Upper lobe of right lung (tissue), 1 donor: ENCODE measurements around the gene LHX2. TPM values are rescaled to one million over a fixed set of nuclear protein-coding genes. Genes with fewer than 3 reads are reported as not detected.

ENCODE experiments used
- ATAC-seq: fragments of 200-7000 bp; cut with Tn5 transposase; one replicate; pipeline ENCODE4 v1.9.1; 2020; ENCODE audit warnings: mild to moderate bottlenecking, moderate library complexity
- DNase-seq: peaks from one replicate; pipeline ENCODE4 v3.0.0-alpha.2; 2020
- H3K27ac ChIP-seq: fragments of 200-600 bp; one replicate; pipeline ENCODE4 v1.8.0; 2022
- H3K27me3 ChIP-seq: fragments of 200-600 bp; one replicate; pipeline ENCODE4 v1.8.0; 2022; ENCODE audit warnings: mild to moderate bottlenecking
- H3K36me3 ChIP-seq: fragments of 200-600 bp; one replicate; pipeline ENCODE4 v1.8.0; 2022
- H3K4me1 ChIP-seq: fragments of 200-600 bp; one replicate; pipeline ENCODE4 v1.8.0; 2022
- H3K4me3 ChIP-seq: fragments of 200-600 bp; one replicate; pipeline ENCODE4 v1.8.0; 2022; ENCODE audit warnings: mild to moderate bottlenecking
- H3K9me3 ChIP-seq: fragments of 200-600 bp; one replicate; pipeline ENCODE4 v1.8.0; 2022
- intact Hi-C: fragments of 100-400 bp; cut with DNase I; formaldehyde crosslinking; loops from one replicate; pipeline ENCODE4 v1.11.0; 2022
- long read RNA-seq: library from polyadenylated mRNA; unstranded; transcript quantifications from one replicate; pipeline ENCODE4 v2.0.0, GENCODE V29; 2021
- total RNA-seq: library from RNA; stranded (reverse); fragmentation: NEBNext Ultra II Directional; extraction: Animal tissue kit (Norgen Biotek cat#: 25700); gene quantifications from one replicate; pipeline ENCODE4 v1.2.1, GENCODE V29; 2021
- TF ChIP-seq, protein P1 (sequence below): fragments of 200-600 bp; IDR thresholded peaks from one replicate; pipeline ENCODE4 v1.8.0; 2022; ENCODE audit warnings: antibody characterized with exemption
- donor health status: DM: no; HTN: yes; CAD: no; lungs with severe emphysema.

LHX2 gene
- total RNA-seq: not detected
- long read RNA-seq: 0 reads

DNA sequence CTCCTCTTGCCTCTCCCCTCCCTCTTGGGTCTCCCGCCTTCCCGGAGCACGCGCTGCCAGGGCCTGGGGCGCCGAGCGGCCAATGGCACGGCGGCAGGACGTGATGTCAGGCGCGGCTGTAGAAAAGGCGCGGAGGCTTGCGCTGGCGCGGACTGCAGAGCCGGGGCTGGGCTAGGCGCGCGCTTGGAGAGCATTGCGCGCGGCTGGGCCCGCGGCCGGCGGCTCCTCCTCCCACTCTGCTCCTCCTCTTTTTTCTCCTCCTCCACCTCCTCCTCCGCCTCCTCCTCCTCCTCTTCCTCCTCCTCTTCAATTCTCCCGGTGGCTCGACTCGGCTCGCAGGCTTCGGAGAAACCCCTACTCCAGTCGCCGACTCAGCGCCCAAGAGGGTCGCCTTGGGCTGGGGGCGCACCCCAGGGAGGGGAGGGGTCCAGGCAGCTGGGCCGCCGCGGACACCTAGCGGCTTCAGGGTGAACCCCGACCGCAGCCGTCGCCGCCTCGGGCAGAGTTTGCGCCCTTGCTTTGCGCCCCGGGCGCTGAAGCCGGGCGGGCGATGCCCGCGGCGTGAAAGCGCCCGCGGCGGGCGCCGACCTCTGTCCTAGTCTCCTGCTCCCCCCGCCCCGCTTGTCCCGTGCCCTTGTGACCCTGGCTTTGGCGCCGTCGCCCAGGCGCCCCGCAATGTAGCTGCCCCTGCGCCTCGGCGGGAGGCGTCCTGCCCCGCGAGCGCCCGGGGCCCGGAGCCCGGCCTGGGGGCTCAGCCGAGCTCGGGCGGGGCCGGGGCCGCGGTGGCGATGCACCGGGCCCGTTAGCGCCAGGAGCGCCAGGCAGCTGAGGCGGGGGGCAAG, at the start of gene LHX2:
Gene LHX2 (plus strand): TSS at position 309 of the 842 bp plus-strand sequence. CDS start 581 bp downstream, outside the sequence.
- Histone ChIP-seq H3K9me3 (no peaks in the 10 kb centered on the region), H3K27me3 (peaks cover 100% of the 10 kb centered on the region), H3K27ac (no peak within 1 kb of the TSS), H3K36me3 (no peaks in the 10 kb centered on the region), H3K4me1 (peaks cover 35% of the 10 kb centered on the region), H3K4me3 (peak within 1 kb of the TSS; percentile 21)
- ATAC-seq (peak; percentile 24), DNase-seq (no peak)
- intact Hi-C loops: no loop called here
- TF ChIP-seq, protein P1, sequence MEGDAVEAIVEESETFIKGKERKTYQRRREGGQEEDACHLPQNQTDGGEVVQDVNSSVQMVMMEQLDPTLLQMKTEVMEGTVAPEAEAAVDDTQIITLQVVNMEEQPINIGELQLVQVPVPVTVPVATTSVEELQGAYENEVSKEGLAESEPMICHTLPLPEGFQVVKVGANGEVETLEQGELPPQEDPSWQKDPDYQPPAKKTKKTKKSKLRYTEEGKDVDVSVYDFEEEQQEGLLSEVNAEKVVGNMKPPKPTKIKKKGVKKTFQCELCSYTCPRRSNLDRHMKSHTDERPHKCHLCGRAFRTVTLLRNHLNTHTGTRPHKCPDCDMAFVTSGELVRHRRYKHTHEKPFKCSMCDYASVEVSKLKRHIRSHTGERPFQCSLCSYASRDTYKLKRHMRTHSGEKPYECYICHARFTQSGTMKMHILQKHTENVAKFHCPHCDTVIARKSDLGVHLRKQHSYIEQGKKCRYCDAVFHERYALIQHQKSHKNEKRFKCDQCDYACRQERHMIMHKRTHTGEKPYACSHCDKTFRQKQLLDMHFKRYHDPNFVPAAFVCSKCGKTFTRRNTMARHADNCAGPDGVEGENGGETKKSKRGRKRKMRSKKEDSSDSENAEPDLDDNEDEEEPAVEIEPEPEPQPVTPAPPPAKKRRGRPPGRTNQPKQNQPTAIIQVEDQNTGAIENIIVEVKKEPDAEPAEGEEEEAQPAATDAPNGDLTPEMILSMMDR: no peak

GRCh38 chr9:123964761-123965160, 46.8 kb upstream of the LHX2 start:
- intact Hi-C loops: no loop called here
- TF ChIP-seq, protein P1: no peak
- no peak overlapping the region for H3K4me3 ChIP-seq
- H3K36me3 ChIP-seq: no peaks in the 10 kb centered on the region
- DNase-seq: no peak
- H3K4me1 ChIP-seq: no peaks in the 10 kb centered on the region
- no peak for ATAC-seq
- no peak overlapping the region for H3K27ac ChIP-seq
- peaks cover 44% of the 10 kb centered on the region for H3K27me3 ChIP-seq
- H3K9me3 ChIP-seq: no peaks in the 10 kb centered on the region

DNA sequence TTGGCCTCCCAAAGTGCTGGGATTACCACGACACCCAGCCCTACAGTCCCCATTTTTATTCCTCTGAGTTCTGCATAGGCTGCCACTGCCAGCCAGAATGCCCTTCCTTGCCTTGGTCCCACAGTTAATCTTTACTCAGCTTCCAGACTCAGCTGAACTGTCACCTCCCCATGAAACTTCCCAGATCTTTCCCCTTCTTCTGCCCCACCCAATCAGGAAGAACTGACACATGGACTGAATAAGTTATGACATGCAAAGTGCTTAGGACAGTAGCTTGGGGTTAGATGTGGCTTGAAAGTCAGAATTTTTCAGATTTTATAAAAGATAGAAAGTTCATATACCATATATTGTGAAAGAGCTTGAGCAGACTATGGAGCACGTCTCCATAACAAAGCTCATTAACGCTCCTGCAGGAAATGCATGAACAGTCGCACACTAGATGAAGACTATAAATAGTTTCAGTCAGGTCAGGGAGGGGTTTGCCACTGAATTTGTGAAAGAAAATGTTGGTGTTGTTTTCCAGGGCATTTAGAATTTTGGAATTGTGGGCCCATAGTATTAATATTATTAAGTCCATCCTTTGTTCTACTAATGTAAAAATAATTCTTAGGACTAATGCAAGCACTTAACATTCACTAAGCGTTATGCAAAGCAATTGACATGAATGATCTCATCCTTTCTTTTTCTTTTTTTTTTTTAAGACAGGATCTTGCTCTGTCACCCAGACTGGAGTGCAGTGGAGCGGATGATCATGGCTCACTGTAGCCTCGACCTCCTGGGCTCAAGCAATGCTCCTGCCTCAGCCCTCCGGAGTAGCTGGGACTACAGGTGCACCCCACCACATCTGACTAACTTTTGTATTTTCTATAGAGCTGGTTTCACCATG, 45.5 kb upstream of the LHX2 start:
- Histone ChIP-seq H3K4me1 (no peaks in the 10 kb centered on the region), H3K27me3 (peaks cover 34% of the 10 kb centered on the region)

GRCh38 chr9:123967323-123967722, 44.2 kb upstream of the LHX2 start:
- ATAC-seq: no peak
- H3K36me3 ChIP-seq: no peaks in the 10 kb centered on the region
- DNase-seq: no peak
- no peak overlapping the region for H3K27ac ChIP-seq
- TF ChIP-seq, protein P1: no peak
- no peaks in the 10 kb centered on the region for H3K4me1 ChIP-seq
- no peak overlapping the region for H3K4me3 ChIP-seq
- no peaks in the 10 kb centered on the region for H3K9me3 ChIP-seq
- H3K27me3 ChIP-seq: peaks cover 27% of the 10 kb centered on the region
- intact Hi-C loops: no loop called here

More for the DNA sequence above, 45.5 kb upstream of the LHX2 start:
- Histone ChIP-seq H3K27ac (no peak overlapping the region), H3K36me3 (no peaks in the 10 kb centered on the region), H3K9me3 (no peaks in the 10 kb centered on the region), H3K4me3 (no peak overlapping the region)
- no peak for DNase-seq
- no peak for ATAC-seq
- intact Hi-C loops: no loop called here
- TF ChIP-seq, protein P1: no peak

- Histone ChIP-seq H3K4me3 (no peak overlapping the region), H3K27ac (no peak overlapping the region), H3K36me3 (no peaks in the 10 kb centered on the region), H3K4me1 (no peaks in the 10 kb centered on the region), H3K27me3 (peaks cover 16% of the 10 kb centered on the region), H3K9me3 (no peaks in the 10 kb centered on the region)
- TF ChIP-seq, protein P1: no peak
- ATAC-seq (no peak), DNase-seq (no peak)
- intact Hi-C loops: no loop called here
Observed at GRCh38 chr9:123972618-123973017, 39.0 kb upstream of the LHX2 start.
